HTERT RPE-1 (cell line): Measurements from ENCODE around the gene TBC1D22A.

Experiments
- in situ Hi-C: fragments of 300-500 bp; cut with MboI; formaldehyde crosslinking; loops from 4 replicates; pipeline ENCODE4 v1.14.3; 2020; ENCODE audit warnings: low sequenced_read_pairs

TBC1D22A gene

DNA sequence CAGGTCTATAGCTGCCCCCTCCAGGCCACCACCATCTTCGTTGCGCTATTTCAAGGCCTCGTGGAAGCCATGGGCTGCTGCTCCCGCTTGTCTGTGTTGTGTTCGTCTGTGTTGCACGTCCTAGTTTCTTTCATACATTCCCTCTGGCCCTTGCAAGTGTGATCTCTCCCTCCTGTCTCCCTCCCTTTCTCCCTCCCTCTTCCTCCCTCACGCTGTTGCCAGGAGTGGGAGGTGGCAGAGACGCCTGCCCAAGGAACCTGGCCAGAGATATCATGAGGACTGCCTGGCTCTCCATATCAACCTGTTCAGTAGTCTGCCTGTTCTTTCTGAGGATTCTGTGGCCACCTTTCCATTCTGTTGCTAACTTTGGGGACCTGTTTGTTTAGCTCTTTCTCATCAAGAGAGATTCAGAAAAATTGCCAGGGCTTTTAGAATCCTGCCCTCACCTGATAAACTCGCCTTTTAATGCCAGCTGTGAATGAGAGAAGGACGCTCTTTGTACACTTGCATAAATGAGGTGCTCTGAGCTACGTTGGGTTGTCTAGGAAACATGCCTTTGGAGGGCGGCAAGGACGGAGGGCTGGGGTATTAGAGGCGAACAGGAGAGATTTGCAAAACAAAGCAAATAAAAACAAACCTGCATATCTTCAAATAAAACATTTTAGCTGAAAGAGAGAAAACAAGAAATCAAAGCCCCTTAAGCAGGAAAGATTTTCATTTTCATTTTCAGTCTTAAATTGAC lies 185.2 kb downstream of the TBC1D22A start:
- in situ Hi-C loops: no loop called here

DNA sequence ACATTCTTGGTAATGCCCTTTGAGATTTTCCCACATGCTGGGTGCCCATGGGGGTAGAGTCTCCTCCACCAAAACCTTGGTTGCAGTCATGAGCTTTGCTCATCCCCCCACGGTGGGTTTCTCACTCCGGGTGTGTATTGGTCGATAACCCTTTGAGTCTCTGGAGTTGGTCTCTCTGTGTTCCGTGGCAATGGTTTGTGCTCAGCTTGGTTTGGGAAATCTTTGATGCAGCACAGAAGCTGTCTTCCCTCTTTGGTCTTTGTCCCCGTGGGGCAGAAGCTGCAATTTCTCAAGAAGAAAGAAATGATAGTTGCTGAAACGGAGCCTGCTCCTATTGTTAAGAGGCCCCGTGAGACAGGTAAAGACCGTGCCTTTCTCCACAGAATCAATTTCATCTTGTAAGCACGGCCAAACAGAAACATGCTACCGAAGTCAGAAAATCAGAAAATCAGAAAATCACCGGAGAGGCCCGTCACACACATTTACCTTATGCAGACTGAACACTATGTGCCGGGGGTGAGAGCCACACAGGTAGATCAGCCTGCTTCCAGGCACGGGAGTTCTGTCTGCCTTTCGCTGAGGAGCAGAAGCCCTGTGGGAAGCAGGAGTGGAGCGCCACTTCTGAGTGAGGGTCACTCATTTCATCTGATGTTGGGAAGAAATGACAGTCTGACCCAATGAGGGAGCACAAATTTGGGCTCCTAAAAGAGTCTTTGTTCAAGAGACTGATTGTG lies 186.1 kb downstream of the TBC1D22A start:
- in situ Hi-C loops: no loop called here

DNA sequence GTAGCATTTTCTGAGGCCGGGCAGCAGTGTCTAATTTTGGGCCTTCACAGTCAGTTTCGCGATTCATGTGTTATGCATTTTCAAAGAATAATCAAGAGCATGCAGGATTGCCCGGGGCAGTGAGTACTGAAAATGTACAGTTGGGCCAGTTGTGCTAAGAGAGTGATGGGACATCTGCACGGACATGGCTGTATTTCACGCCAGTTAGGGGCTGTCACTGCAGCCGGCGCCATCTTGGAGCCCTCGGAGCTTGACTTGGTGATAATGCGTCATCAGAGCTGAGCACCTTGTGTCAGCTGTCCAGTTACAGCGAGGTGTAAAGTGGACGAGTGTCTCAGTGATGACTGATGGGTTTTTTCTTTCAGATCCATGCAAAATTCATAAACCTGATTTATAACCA lies 188.9 kb downstream of the TBC1D22A start:
- in situ Hi-C loops: no loop called here

DNA sequence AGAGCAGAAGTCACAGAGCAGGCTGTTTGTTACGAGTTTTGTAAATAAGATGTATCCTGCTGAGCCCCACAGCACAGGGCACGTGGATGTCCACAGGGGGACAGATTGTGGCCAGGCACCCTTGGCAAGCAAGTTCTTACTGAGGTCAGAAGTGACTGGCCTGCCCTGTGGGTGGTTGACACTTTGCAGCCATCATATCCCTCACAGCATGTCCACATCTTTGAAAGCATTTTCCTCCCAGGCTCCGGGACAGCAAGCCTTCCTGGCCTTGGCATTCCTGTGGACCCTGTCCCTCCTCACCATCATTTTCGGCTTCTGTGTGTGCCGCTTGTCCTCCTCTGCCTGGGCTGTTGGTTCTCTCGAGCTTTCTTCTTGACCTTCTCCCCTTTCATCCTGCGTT lies 189.5 kb downstream of the TBC1D22A start:
- in situ Hi-C loops: no loop called here

DNA sequence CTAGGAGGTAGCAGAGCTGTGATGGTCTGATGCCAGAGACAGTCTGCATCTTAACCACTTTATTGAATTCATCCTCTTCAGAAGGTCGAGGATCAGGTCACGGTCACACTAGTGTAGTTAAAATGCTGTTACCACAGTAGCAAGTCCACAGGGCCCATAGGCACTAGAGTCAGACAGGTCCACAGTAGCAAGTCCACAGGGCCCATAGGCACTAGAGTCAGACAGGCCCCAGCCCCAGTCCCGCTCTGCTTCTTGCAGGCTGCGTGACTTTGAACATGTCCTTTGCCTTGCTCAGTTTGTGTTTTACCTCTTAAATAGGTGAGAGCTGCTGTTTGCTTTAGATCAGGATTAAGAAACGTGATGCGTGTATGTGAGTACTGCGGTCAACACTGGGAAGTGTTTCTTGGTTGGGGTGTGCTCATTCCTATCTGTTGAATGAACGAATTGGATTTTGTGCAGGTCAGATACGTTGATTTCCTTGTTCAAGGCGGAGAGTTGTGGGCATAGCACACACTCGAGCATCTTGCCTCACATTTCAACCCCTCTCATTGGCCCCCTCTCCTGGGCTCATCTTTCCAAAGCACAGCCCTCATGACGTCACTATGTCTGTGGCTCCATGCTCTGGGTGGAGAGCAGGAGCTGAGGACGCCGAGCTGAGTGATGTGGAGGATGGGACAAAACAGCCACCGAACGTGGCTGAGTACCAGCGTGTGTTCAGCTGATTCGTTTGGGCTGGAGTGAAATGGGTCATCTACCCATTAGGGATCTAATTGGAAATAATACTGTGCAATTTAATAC lies 191.7 kb downstream of the TBC1D22A start:
- in situ Hi-C loops: no loop called here

DNA sequence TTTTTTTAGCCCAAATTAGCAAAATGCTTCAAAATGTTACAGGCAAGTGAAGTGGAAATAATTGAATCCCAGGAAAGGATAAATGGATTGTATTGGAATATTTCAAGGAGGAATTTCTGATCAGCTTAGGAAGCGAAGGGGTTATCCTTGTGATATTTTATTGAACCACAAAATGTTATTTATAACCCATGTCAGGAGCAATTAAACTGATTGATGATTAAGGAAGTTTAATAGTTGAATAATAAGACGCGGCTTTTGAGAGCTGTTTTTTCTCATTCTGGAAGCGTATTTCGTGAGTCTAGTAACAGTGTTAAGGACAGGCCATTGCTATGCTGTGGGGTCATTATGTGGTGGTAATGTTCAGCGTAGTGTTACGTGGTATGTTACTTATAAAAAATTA lies 192.3 kb downstream of the TBC1D22A start:
- in situ Hi-C loops: no loop called here

DNA sequence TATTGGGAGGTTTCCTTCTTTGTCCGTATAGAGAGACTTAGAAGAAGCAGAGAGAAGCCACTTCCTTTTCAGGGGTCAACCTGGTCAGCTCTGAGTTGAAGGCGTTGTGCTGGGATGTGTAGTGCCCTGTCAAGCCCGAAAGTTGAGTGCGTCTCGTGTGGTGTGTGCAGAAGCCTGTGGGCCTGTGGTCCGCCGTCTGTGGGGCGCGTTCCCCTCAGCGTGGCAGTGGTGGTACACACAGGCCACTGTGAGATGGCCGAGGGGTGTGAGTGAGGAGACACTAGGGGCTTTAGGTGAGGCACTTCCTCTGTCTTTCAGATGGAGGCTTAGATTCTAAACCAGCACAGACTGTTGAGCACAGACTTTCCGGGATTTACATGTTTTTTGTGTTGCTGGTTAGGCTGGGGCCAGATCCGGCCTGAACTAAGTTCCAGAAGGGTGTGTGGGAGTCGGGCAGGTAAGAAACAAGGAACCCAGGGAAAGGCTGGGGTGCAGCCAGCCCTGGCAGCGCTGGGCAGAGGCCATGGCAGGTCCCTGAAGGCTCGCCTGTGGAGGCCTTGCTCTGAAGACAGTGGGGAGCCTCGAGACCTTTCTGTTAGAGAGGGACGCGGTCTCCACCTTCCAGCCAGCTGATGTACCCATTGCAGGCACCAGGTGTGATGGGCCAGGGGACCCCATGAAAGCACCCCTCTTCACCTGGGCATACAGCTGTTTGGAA lies 194.2 kb downstream of the TBC1D22A start:
- in situ Hi-C loops: no loop called here

DNA sequence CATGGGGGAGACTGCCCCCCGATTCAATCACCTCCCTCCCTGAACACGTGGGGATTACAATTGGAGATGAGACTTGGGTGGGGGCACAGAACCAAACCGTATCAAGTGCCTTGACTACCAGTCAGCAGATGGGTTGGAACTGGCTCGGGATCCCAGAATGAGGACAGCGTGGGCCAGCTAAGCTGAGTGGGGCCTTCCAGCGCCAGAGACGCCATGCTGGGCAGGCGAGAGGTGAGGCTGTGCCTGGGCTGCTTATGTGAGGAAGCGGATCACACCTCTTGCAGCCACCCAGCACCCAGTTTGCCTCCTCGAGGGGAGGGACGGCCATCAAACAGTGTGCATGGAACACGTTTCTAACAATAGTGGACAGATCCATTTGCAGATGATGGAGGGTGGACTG lies 195.1 kb downstream of the TBC1D22A start:
- in situ Hi-C loops: no loop called here

DNA sequence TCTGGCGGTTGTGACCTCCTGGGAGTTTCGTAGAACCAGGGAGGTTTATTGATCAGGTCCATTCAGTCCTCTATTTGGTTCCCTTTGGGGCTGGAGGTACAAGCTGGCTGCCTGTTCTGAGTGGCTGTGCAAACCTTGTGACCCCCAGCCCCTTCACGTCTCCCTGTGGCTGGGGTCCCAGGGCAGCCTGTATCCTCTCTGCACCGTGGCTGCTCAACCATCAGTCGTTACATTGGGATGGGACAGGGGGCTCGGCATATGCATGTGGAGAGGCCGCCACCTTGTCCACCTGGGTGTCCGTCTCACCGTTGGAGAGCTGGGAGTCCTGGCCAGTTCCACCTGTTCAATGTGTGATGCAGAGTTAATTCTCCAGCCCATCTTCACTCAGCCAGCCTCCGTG lies 195.7 kb downstream of the TBC1D22A start:
- in situ Hi-C loops: no loop called here

DNA sequence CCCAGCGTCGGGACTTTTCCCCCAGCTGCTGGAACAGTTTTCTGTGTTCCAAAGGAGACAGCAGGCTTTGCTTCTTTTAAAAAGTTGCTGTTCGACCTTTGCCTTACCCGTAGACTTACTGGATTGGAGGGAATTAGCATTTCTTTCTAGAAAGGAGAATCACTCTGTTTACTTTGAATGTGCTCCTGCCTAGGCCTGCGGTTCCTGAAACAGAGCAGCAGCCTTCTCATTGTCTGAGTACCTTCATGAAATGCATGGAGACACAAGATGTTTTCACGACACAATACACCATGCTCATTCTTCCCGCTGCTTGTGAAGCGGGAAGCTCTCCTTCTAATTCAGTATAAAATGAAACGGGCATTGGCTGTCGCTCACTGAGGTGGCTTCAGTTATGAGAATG lies 196.2 kb downstream of the TBC1D22A start:
- in situ Hi-C loops: no loop called here

DNA sequence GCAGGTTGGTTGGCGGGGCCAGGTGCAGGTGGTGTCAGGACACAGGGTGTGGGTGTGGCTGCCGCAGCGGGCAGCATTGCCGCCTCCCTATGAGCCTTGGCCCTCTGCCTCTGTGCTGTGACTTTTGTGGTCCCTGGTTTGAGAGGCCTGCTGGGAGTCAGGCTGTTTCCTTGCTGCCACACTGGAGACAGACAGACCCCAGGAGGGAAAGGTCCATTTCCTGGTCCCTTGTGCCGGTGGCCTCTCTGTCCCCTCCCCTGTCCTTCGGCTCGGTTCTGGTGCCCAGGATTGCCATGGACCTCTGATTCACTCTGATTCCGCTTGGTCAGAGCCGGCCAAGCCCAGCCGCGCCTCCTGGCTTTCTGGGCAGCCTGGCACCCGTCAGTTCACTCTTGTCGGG lies 196.9 kb downstream of the TBC1D22A start:
- in situ Hi-C loops: no loop called here

DNA sequence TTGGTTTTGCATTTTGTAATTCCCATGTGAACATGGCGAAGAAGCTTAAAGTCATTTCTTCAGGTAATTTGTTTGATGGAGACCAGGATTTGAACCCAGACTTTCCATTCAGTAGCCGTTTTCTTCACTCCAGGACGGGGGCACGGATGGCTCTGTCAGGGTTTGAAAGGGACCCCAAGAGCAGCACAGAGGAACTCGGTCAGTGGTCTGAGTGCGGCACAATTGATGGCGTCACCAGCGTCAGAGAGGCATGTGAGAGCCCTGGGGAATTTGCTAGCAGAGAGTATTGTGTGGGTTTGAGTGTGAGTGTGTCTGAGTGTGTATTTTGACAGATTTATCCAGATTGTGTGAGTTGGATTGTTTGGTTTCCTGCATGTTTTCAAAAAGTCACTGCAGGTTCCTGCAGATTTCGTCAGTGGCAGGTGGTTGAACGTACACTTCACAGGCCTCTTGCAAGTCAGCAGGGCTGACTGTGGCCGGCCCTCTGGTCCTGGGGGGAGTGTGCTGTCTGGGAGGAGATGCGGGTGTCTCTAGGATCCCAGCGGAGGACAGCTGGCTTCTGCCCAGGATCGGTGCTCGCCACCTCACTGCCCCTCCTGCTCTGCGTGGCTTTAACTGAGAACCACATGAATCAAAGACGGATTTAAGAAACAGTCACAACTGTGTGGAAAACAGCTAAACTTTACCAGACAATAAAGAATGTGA lies 199.3 kb downstream of the TBC1D22A start:
- in situ Hi-C loops: no loop called here

DNA sequence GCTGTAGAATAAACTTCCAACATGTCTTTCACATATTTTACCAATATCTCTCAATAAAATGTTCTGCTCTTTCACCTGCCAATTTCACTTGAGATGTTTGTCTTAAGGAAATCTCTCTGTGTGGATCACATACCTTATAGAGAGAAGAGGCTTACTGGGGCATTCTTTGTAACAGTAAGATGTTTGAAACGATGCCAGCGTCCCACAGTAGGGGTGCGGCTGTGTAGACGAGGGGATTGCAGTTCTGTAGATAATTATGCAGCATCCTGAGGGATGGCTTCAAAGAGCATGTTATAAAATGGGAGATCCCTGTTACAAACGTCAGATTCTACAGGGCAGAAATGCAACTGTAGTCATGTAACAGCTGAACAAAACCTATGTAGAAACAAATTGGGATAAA lies 200.0 kb downstream of the TBC1D22A start:
- in situ Hi-C loops: no loop called here

DNA sequence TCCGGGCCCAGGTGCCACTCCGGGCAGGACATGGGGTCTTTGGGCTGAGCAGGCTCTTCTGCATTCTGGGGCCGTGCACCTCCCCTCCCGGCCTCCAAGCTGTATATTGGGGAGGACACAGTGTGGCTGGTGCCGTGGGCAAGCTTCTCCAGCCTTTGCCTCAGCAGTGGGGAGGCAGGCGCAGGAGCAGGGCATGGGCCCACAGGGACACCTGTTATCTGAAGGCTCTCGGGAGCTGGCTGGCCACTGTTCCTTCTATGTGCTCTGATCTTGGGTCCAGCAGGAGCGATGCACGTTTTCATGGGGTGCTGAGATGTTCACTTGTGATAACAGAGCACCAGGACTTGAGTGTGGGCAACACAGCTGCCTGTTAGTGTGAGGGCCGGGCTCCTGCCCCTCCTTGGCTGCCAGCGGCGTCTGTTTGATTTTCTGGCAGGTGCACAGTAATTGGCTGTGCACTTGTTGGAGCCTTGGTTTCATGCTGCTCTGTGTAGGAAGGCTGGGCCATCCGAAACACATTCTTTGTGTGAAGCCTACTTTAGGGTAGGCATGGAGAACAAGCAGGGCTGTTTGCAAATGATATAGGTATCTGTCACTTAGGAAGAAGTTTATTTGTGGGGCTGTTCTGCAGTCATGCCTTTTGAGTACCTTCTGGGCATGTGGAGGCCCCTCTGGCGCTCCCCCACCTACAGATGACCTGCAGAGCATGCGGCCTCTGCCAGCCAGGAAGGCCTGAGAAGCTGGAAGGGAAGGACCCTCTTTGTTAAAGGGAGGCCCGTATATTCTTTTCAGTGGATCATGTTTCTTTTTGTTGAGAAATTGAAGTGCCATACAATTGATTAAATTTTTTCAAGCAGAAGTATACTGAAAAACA lies 201.5 kb downstream of the TBC1D22A start:
- in situ Hi-C loops: no loop called here

DNA sequence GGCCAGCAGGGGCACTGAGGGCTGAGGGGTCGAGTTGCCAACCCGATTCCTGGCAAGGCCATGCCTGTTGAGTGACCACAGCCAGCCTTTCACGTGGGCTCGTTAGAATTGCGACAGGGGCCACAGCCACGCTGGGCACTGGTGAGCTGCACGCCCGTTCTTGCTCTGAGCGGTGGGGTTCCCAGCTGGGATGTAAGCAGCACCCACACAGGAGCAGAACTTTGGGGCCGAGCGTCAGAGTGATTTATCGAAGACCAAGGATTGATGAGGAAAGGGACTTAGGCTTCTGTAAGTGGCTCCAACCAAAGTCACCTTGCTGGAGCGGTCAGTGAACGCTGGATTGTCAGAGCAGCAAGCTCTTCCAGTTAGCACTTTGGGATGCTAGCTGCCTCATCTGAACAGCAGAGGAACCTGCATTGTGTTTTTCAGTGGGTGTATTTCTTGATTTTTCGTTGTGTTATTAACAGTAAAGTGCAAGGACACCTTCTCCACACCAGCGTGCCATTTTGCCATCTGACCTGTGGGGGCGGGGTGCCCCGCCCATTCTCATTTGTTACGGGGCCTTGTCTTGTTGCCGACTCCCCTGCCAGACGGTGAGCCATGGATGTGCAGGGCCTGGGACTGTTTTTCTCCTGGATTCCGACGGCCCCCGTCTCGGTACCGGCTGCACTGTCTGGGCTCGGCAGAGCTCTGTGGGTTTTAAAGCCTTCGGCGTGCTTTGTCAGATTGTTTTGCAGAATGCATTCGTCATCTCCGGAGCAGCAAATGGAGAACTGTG lies 202.5 kb downstream of the TBC1D22A start:
- in situ Hi-C loops: no loop called here

DNA sequence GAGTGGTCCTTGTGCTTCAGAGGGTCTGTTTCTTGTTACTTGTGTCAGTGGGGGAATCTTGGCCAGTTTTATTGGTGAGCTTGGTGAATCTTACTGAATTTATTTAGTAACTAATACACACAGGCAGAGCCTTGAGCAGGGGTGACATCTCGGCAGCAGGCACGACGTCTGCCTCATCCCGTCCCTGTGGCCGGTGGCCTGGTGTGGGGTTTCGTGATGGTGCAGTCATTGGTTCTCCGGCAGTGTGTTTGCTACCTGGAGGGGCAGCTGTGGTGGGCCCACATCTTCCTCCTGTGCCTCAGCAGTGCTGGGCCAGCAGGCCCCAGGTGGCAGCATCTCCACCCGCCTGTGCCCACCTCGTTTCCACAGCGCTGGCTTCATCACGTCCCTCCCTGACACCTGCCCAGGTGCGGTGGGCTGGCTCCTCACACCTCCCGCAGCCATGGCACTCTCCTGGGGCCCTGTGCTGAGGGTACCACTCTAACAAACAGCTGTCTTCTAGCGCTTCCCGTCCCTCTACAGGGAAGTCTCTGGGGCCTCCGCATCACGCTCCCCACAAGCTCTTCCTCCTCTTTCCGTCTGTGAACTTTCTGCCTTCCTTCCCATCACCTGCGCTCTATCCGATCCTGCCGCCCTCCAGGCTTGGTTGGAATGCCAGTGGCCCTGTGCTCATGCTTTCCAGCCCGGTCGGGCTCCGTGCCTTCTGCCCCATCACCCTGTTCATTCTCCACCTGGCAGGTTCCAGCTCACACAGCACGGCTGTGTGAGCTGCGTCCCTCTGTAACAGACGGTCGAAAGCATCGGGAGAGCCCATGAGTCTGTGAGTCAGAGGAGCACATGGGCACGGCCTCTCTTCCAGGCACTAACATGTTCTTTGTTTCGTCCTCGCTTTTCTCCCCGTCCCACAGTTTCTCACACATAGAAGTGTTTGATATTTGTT lies 203.4 kb downstream of the TBC1D22A start:
- in situ Hi-C loops: no loop called here

DNA sequence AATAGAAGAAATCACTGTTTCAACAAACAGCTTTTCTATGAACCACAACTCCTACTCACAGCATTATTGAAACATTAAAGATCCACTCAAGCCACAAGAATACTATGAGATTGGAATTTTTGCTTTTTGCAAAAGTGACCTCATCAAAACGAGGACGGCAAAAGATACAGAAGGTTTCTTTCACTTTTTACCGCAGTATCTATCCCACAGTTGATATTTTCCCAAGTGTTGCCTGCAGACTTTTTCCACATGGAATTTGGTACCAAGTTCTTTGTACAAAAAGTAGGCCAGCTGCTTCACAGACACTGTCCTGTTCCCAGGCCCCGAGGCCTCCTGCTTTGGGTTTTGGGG lies 204.0 kb downstream of the TBC1D22A start:
- in situ Hi-C loops: no loop called here

DNA sequence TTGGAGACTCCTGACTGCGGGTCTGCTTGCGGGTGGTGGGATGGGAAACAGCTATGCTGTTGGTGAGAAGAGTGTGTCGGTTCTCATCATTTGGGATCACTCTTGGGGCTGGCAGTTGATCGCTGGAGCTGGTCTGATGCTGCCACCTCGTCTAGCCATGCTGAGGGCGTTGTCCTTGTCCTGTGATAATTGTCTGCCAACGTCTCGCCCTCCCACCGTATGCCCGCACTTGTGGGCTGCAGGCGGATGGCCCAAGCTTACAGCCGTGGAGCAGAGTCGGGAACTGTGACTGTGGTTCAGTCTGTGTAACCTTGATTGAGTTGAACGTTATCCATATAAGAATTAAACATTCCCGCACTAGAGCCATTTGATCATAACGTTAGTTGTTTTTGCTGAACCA lies 204.4 kb downstream of the TBC1D22A start:
- in situ Hi-C loops: no loop called here
